ENCODE measurements around the gene TMA7B. TPM values are rescaled to one million over a fixed set of nuclear protein-coding genes. Genes with fewer than 3 reads are reported as not detected.

The TMA7B gene
- total RNA-seq: not detected in 2 replicates

GRCh38 chr22:39959640-39960447 lies at the start of gene TMA7B:
Gene TMA7B (plus strand): TSS chr22:39960397. CDS start chr22:39964375, 3,978 bp downstream.

GRCh38 chr22:39994566-39995392 lies 34.6 kb downstream of the TMA7B start, which contains the start of gene FAM83F:
Gene FAM83F (plus strand): TSS chr22:39994954. CDS start chr22:39995043, 89 bp downstream.

Other genes with a start within 250 kb of the TMA7B start
- gene ENTHD1, start 66.6 kb upstream of the TMA7B start, total RNA-seq: not detected in 2 replicates
- not detected in 2 replicates for gene GRAP2, start 59.3 kb upstream of the TMA7B start, total RNA-seq
- under 0.01 TPM in 1 of 2 replicates, not detected in the other for gene FAM83F, start 34.6 kb downstream of the TMA7B start, total RNA-seq
- gene TNRC6B, start 217.5 kb downstream of the TMA7B start, total RNA-seq: 18.9 and 25.6 TPM in 2 replicates